ENCODE measurements around the gene MGAT1. TPM values are rescaled to one million over a fixed set of nuclear protein-coding genes. Genes with fewer than 3 reads are reported as not detected.

The MGAT1 gene
- total RNA-seq, 6 experiments from 2014 or later: 99.7 to 136 (median 106) TPM

DNA sequence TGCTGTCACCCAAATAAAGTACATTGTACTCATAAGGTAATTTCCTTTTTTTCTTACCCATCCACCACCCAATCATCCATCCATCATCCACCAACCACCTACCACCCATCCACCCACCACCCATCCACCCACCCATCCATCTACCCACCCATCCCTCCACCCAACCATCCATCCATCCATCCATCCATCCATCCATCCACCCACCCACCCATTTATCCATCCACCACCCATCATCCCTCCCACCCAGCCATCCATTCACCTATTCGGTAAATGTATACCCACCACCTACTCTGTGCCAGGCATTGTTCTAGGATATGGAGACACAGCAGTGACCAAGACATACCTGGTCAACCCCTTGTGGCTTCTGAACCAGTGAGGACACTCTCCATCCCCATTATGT, 25.1 kb downstream of the MGAT1 start:
- no peak for DNase-seq
- intact Hi-C loops (cut with DNase I): no loop called here
- H3K9me3 ChIP-seq: no peaks in the 10 kb centered on the region
- H3K36me3 ChIP-seq: no peaks in the 10 kb centered on the region
- no peak for ATAC-seq
- TF ChIP-seq POLR2A (IDR thresholded peaks at IDR 0.05) (no peak), CTCF (IDR thresholded peaks at IDR 0.05) (no peak)
- H3K27me3 ChIP-seq: no peaks in the 10 kb centered on the region
- H3K4me1 ChIP-seq: no peaks in the 10 kb centered on the region
- 89% methylated on average over 1 of the region's 1 CpG for WGBS (ENCODE audit: insufficient coverage, low coverage, low lambda C conversion rate, missing lambda C conversion rate)
- H3K27ac ChIP-seq: no peak overlapping the region
- no peak overlapping the region for H3K4me3 ChIP-seq

GRCh38 chr5:180776376-180776775, 26.2 kb downstream of the MGAT1 start:
- H3K9me3 ChIP-seq: no peaks in the 10 kb centered on the region
- no peaks in the 10 kb centered on the region for H3K27me3 ChIP-seq
- H3K36me3 ChIP-seq: no peaks in the 10 kb centered on the region
- TF ChIP-seq CTCF (IDR thresholded peaks at IDR 0.05) (no peak), POLR2A (IDR thresholded peaks at IDR 0.05) (no peak)
- 88% methylated on average over 1 of the region's 1 CpG for WGBS (ENCODE audit: insufficient coverage, low coverage, low lambda C conversion rate, missing lambda C conversion rate)
- ATAC-seq (no peak), DNase-seq (no peak)
- no peak overlapping the region for H3K4me3 ChIP-seq
- no peaks in the 10 kb centered on the region for H3K4me1 ChIP-seq
- no peak overlapping the region for H3K27ac ChIP-seq
- intact Hi-C loops (cut with DNase I): no loop called here

- H3K4me1 ChIP-seq: no peaks in the 10 kb centered on the region
- no peak overlapping the region for H3K4me3 ChIP-seq
- WGBS (ENCODE audit: insufficient coverage, low coverage, low lambda C conversion rate, missing lambda C conversion rate): 69% methylated on average over 4 of the region's 7 CpGs
- TF ChIP-seq CTCF (IDR thresholded peaks at IDR 0.05) (no peak), POLR2A (IDR thresholded peaks at IDR 0.05) (no peak)
- ATAC-seq: no peak
- H3K27ac ChIP-seq: no peak overlapping the region
- H3K36me3 ChIP-seq: no peaks in the 10 kb centered on the region
- intact Hi-C loops (cut with DNase I): no loop called here
- DNase-seq: no peak
- no peaks in the 10 kb centered on the region for H3K9me3 ChIP-seq
- H3K27me3 ChIP-seq: no peaks in the 10 kb centered on the region
Measured at GRCh38 chr5:180775624-180776023, 27.0 kb downstream of the MGAT1 start.

DNA sequence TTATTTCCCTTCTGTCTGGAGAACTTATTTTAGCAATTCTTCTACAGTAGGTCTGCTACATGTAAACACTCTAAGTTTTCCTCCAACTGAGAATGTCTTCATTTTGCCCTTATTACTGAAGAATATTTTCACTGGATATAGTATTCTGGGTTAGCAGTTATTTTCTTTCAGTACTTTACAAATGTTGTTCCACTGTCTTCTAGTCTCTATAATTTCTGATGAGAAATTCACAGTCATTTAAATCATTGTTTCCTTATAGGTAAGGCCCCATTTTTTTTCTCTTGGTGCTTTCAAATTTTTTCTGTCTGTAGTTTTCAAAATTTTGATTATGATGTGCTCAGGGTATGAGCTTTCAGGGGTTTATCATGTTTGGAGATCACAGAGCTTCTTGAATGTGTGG, 30.8 kb downstream of the MGAT1 start:
- intact Hi-C loops (cut with DNase I): no loop called here
- no peaks in the 10 kb centered on the region for H3K9me3 ChIP-seq
- no peaks in the 10 kb centered on the region for H3K4me1 ChIP-seq
- TF ChIP-seq POLR2A (IDR thresholded peaks at IDR 0.05): no peak
- no peak for TF ChIP-seq CTCF (IDR thresholded peaks at IDR 0.05)
- DNase-seq: no peak
- H3K36me3 ChIP-seq: no peaks in the 10 kb centered on the region
- H3K27me3 ChIP-seq: no peaks in the 10 kb centered on the region
- no peak overlapping the region for H3K27ac ChIP-seq
- H3K4me3 ChIP-seq: no peak overlapping the region
- ATAC-seq: no peak

DNA sequence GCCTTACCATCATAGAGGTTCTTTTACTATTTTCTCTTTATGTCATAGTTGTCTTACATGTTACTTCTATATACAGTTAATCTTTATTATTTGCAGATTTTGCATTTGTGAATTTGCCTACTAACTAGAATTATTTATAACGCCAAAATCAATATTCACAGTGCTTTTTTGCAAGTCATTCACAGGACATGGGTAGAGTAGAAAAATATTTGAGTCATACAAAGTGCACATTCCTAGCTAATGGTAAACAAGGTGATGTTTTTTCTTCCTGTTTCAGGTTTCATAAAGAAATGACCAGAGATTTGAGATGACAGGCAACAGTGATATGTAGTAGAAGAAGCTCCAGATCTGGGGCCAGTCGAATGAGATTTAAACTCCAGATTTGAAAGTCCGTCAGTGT, 32.8 kb downstream of the MGAT1 start:
- Histone ChIP-seq H3K4me1 (no peaks in the 10 kb centered on the region), H3K9me3 (no peaks in the 10 kb centered on the region), H3K36me3 (no peaks in the 10 kb centered on the region), H3K4me3 (no peak overlapping the region), H3K27me3 (no peaks in the 10 kb centered on the region), H3K27ac (no peak overlapping the region)
- DNase-seq (no peak), ATAC-seq (no peak)
- TF ChIP-seq CTCF (IDR thresholded peaks at IDR 0.05) (no peak), POLR2A (IDR thresholded peaks at IDR 0.05) (no peak)
- intact Hi-C loops (cut with DNase I): no loop called here
- WGBS (ENCODE audit: insufficient coverage, low coverage, low lambda C conversion rate, missing lambda C conversion rate): 48% methylated on average over 3 of the region's 3 CpGs
